HG02642 (cell line): ENCODE measurements around the gene KNTC1.
"Not testable (repeated sequence)": the region's sequence is repeated elsewhere in the genome, so short reads cannot be mapped to it uniquely, and the experiment has no call there.

Experiments
- ATAC-seq: cut with Tn5 transposase; IDR thresholded peaks from one replicate; pipeline ENCODE4 v1.9.1; 2021; ENCODE audit warnings: mild to moderate bottlenecking; ENCODE audit not compliant: unreplicated experiment, poor library complexity

Gene KNTC1

GRCh38 chr12:122544537-122544936 is 17.5 kb downstream of the KNTC1 start:
- no peak for ATAC-seq

GRCh38 chr12:122545855-122546254 is 18.8 kb downstream of the KNTC1 start:
- ATAC-seq, result peak; percentile 50

GRCh38 chr12:122547330-122547729 is 20.3 kb downstream of the KNTC1 start:
- no peak for ATAC-seq

- ATAC-seq, result peak; percentile 57
Observed at GRCh38 chr12:122558745-122559641, 31.9 kb downstream of the KNTC1 start.

- ATAC-seq, result no peak
Observed at GRCh38 chr12:122560138-122560537, 33.1 kb downstream of the KNTC1 start.

GRCh38 chr12:122563361-122563760 is 36.3 kb downstream of the KNTC1 start:
- no peak for ATAC-seq

- not testable (repeated sequence) for ATAC-seq
Observed at GRCh38 chr12:122566816-122567215, 39.8 kb downstream of the KNTC1 start.

- ATAC-seq, result no peak
Observed at GRCh38 chr12:122569288-122569687, 42.2 kb downstream of the KNTC1 start.

GRCh38 chr12:122570006-122570405 is 43.0 kb downstream of the KNTC1 start:
- ATAC-seq, result not testable (repeated sequence)

GRCh38 chr12:122571821-122572220 is 44.8 kb downstream of the KNTC1 start:
- ATAC-seq, result no peak

GRCh38 chr12:122583294-122583693 is 56.2 kb downstream of the KNTC1 start:
- ATAC-seq, result not testable (repeated sequence)

GRCh38 chr12:122584177-122584863 is 57.3 kb downstream of the KNTC1 start:
- no peak for ATAC-seq

- ATAC-seq, result no peak
Observed at GRCh38 chr12:122590990-122591389, 63.9 kb downstream of the KNTC1 start.

- ATAC-seq, result not testable (repeated sequence)
Observed at GRCh38 chr12:122591966-122592365, 64.9 kb downstream of the KNTC1 start.

GRCh38 chr12:122592543-122592942 is 65.5 kb downstream of the KNTC1 start:
- not testable (repeated sequence) for ATAC-seq

- no peak for ATAC-seq
Observed at GRCh38 chr12:122593910-122594309, 66.9 kb downstream of the KNTC1 start.

GRCh38 chr12:122596838-122597237 is 69.8 kb downstream of the KNTC1 start:
- ATAC-seq, result no peak

GRCh38 chr12:122602456-122602855 is 75.4 kb downstream of the KNTC1 start:
- no peak for ATAC-seq

- ATAC-seq, result no peak
Observed at GRCh38 chr12:122604993-122605392, 77.9 kb downstream of the KNTC1 start.

GRCh38 chr12:122609732-122610131 is 82.7 kb downstream of the KNTC1 start:
- ATAC-seq, result no peak

- no peak for ATAC-seq
Observed at GRCh38 chr12:122610207-122610606, 83.2 kb downstream of the KNTC1 start.
